GM12892 (cell line): ENCODE measurements around the gene DGKI.

Experiments used
- POLR2A ChIP-seq: IDR thresholded peaks from 2 replicates; pipeline ENCODE4 v1.6.1; 2011; ENCODE audit warnings: low read depth, low read length, control low read depth
- TAF1 ChIP-seq: IDR thresholded peaks from 2 replicates; pipeline ENCODE4 v1.6.1; 2011; ENCODE audit warnings: low read depth, mild to moderate bottlenecking, control low read depth, low read length, borderline replicate concordance

GRCh38 chr7:137488038-137488437 lies 358.7 kb downstream of the DGKI start:
- TF ChIP-seq POLR2A (no peak), TAF1 (no peak)
